Vagina (tissue), 2 donors: ENCODE data around the gene PROKR1.

ENCODE experiments used
- CTCF ChIP-seq, 3 experiments: fragments of 450-650 bp in 2 of 3; fragments of 200-600 bp in 1 of 3; sonication (generic) in 1 of 3; IDR thresholded peaks; one replicate each; pipeline ENCODE4 v1.5.1; 2017 to 2019; ENCODE audit warnings: antibody characterized with exemption in 3 of 3, mild to moderate bottlenecking in 2 of 3, moderate library complexity in 2 of 3
- POLR2A ChIP-seq, 2 donors: fragments of 450-650 bp; IDR thresholded peaks; one replicate each; pipeline ENCODE4 v1.6.1; 2017; ENCODE audit warnings: antibody characterized with exemption in 2 of 2, mild to moderate bottlenecking in 2 of 2, moderate library complexity in 2 of 2
- POLR2AphosphoS5 ChIP-seq, 2 donors: sonication (generic); formaldehyde crosslinking; IDR thresholded peaks; one replicate each; pipeline ENCODE4 v1.9.0; 2017; ENCODE audit warnings: antibody characterized with exemption in 2 of 2, mild to moderate bottlenecking in 2 of 2, low read depth in 1 of 2; ENCODE audit not compliant: insufficient read depth in 1 of 2

GRCh38 chr2:68594674-68595492 lies 48.5 kb upstream of the PROKR1 start:
- TF ChIP-seq POLR2AphosphoS5 (IDR thresholded peaks at IDR 0.05; ENCODE audit: insufficient read depth in 1 of 2, low read depth in 1 of 2) (no peak), CTCF (IDR thresholded peaks at IDR 0.05) (peak in 1 of 3 experiments; percentile 30), POLR2A (IDR thresholded peaks at IDR 0.05) (no peak)
